GM12872 (cell line): Measurements from ENCODE around the gene MPRIP.

Source experiments
- CTCF ChIP-seq: IDR thresholded peaks from 3 replicates; pipeline ENCODE4 v1.5.1; 2011; ENCODE audit warnings: low read depth, mild to moderate bottlenecking, low read length, moderate library complexity; ENCODE audit not compliant: insufficient read depth

The MPRIP gene

DNA sequence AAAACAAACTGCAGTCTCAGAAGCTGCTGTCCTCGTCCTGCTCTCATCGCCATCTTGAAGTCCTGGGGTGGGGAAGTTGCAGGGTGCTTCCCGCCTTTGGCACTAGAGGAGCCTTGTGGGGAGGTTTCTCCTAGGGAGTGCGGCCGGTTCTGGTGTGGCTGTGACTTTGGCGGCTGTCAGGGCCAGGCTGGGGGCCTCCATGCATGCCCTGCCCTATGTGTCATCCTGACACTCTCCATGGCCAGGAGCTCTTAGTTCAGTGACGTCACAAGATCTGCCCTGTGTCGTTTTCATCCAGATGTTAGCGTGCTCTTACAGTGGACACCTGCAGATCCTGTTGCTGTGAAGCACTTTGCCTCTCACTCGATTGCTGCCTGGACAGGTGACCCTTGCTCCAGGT lies 114.3 kb downstream of the MPRIP start:
- no peak for TF ChIP-seq CTCF

GRCh38 chr17:17157041-17157440 lies 114.8 kb downstream of the MPRIP start:
- TF ChIP-seq CTCF: no peak

DNA sequence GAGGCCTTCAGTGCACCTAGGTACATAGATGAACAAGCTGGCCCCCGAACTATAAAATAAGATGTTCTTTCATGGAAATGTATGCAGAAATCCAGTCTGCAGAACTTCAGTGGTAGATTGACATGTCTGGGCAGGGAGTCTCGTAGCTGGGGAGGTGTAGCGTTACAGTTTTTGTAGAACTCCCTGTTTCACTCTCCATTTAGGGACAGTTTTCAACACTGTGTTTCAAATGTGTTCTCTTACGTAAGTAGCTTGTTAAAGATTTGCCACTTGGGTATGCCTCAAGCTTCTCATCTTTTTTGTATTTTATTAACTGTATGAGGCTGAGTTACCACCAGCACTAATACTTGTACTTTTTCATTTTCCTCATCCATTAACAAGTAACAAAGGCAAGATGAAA lies 117.3 kb downstream of the MPRIP start:
- TF ChIP-seq CTCF: no peak

DNA sequence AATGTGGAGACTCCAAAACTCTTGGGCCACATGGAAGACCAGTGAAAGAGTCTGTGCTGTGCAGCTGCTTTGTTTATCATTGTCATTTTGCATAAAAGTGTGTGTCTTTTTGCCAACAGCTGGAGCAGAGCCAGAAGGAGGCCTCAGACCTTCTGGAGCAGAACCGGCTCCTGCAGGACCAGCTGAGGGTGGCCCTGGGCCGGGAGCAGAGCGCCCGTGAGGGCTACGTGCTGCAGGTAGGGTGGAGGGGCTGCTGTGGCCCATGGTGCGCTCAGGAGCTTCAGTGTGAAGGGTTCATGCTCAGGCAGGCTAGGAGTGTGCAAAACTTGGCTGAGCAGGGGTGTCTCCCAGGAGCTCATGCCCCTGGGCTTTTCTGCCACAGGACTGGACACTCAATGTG lies 118.9 kb downstream of the MPRIP start:
- TF ChIP-seq CTCF: no peak

GRCh38 chr17:17161759-17162158 lies 119.5 kb downstream of the MPRIP start:
- TF ChIP-seq CTCF: no peak

DNA sequence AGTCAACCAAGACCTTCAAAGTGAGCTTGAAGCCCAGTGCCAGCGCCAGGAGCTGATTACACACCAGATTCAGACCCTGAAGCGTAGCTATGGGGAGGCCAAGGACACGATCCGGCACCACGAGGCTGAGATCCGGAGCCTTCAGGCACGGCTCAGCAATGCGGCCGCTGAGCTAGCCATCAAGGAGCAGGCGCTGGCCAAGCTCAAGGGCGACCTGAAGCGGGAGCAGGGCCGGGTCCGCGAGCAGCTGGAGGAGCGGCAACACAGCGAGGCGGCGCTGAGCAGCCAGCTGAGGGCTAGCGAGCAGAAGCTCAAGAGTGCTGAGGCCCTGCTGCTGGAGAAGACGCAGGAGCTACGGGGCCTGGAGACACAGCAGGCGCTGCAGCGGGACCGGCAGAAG lies 121.9 kb downstream of the MPRIP start:
- TF ChIP-seq CTCF: no peak

DNA sequence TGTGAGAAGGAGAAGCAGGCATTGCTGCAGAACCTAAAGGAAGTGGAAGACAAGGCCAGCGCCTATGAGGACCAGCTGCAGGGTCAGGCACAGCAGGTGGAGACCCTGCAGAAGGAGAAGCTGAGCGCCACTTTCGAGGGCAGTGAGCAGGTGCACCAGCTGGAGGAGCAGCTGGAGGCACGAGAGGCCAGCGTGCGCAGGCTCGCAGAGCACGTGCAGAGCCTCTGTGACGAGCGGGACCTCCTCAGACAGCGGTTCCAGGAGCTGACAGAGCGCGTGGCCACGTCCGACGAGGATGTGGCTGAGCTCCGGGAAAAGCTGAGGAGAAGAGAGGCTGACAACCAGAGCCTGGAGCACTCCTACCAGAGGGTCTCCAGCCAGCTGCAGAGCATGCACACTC lies 122.4 kb downstream of the MPRIP start:
- no peak for TF ChIP-seq CTCF
